ENCODE data around the gene SPC24. TPM values are rescaled to one million over a fixed set of nuclear protein-coding genes. Genes with fewer than 3 reads are reported as not detected.

The SPC24 gene, protein sequence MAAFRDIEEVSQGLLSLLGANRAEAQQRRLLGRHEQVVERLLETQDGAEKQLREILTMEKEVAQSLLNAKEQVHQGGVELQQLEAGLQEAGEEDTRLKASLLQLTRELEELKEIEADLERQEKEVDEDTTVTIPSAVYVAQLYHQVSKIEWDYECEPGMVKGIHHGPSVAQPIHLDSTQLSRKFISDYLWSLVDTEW
- 10 to 100 TPM; 37.7 to 37.9 TPM for total RNA-seq

DNA sequence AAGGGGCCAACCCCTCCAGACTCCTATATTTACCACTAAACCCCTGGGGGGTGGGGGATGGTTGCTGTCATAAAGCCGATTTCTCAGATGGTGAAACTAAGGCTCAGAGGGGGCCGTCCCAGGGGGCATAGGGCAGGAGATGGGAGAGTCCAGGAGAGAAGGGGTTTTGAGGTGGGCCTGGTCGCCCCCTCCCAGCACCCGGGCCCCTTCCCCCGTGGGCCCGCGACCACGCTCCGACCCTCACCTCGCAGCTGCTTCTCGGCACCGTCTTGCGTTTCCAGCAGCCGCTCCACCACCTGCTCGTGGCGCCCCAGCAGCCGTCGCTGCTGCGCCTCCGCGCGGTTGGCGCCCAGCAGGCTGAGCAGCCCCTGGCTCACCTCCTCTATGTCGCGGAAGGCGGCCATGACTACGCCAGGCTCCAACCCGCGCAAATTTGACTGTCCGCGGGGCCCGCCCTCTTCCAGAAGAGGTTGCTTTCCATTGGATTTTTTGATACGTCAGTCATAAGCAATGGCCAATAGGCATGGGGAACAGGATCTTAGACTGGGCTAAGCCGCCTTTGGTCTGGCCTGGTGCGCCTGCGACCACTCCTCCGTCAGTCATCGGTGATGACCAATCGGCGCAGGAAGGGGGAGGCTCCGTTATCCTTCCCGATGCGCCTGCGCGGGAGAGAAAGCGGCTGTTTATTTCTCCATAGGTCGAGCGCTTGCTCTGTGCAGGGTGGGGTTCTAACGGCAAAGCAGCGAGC, at the start of gene SPC24:
Gene SPC24, minus strand, starts transcription at position 410 of the 748 bp plus-strand sequence. Its CDS starts 6 bp downstream, at position 404.
- POLR2A ChIA-PET = interaction anchor here (0.5 to 1.0 kb wide), 3 partner anchors 9 to 404 kb away, joined by 3 to 4 read pairs (median 4); no protein-coding TSS in a partner anchor
- CTCF ChIA-PET = interaction anchor here (0.5 to 1.8 kb wide), 3 partner anchors 19 to 831 kb away, joined by 3 to 4 read pairs (median 3); no protein-coding TSS in a partner anchor

DNA sequence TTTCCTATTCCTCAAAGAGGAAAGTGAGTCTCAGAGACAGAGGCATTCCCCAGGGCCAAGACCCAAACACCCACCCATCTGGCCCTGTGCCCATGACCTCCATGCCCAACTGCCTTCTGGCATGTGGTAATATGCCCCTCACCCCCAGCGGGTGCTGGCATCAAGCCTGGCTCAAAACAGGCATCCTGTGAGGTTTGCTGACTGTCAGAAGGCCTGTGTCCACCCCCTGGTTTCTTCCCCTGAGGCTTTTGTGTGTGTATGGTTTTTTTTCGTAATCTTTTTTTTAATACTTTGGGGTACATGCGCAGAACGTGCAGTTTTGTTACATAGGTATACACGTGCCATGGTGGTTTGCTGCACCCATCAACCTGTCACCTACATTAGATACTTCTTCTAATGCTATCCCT, 49.4 kb upstream of the SPC24 start:
- CTCF ChIA-PET = interaction anchor here (0.6 to 1.0 kb wide), 2 partner anchors 138 to 259 kb away, joined by 4 read pairs; no protein-coding TSS in a partner anchor
- POLR2A ChIA-PET = no interaction called here

DNA sequence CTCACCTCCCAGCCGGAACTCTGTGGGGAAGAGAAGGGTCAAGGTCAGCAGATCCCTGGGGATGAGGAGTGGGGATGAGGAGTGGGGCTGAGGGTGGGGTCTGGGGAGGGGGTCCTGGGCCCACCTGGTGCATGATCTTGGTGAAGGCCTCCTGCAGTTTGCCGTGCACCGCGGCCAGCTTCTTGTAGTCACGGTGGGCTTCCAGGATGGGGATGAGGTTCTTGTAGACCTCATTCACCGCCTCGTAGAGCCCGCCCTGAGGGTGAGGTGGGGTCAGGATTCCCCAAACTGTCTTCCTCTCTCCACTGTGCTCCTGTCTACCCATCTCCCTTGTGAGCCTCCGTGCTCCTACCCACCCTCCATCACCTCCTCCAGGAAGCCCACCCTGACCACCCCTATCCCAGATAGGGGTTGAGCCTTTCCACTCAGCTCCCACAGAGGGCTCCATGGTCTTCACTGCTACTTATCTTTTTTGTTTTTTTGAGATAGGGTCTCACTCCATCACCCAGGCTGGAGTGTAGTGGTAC, 48.6 kb upstream of the SPC24 start:
- POLR2A ChIA-PET = no interaction called here
- CTCF ChIA-PET = interaction anchor here (0.6 to 1.0 kb wide), 5 partner anchors 9 to 260 kb away, joined by 3 to 4 read pairs (median 3); partner anchors contain the start of gene SPC24

DNA sequence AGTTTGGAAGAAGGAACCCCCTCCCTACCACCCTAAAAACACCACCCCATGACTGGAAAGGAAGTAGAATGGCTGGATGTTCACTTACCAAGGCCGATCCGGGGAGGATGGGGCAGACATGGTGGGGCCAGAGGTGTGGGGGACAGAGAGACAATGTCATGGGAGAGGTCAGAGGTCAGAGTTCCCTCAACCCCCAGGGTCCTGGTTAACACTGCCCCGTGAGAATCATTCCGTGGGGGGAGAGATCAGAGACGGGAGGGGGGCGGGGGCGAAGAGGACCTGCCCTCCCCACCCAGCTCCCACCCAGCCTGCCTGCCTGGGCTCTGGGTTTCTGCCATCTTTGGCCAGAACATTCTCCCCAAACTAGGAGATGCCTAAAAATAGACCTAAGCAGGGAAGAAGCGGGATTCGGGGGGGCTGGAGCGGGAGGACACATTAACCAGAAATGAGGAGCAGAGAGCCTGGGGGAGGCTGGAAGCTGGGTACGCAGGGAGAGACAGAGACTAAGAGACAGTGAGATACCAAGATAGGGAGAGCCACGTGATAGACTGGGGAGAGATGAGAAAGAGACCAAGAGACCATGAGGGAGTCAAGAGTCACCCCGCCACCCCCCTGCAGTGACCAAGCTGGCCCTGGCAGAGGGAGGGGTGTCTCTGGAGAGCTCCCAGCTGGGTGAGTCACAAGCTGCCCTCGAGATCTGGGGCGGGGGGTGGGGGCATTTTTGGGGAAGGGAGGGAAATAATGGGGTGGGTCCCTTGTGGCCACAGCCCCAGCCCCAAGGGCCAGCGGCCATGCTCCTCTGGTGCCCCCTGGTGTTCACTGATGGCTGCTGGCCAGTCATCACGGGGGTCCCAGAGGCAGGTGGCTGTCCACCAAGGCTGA, 47.9 kb upstream of the SPC24 start:
- POLR2A ChIA-PET = no interaction called here
- CTCF ChIA-PET = interaction anchor here (0.7 to 1.0 kb wide), 3 partner anchors 13 to 261 kb away, joined by 3 to 4 read pairs (median 3); partner anchors contain the start of gene SPC24

DNA sequence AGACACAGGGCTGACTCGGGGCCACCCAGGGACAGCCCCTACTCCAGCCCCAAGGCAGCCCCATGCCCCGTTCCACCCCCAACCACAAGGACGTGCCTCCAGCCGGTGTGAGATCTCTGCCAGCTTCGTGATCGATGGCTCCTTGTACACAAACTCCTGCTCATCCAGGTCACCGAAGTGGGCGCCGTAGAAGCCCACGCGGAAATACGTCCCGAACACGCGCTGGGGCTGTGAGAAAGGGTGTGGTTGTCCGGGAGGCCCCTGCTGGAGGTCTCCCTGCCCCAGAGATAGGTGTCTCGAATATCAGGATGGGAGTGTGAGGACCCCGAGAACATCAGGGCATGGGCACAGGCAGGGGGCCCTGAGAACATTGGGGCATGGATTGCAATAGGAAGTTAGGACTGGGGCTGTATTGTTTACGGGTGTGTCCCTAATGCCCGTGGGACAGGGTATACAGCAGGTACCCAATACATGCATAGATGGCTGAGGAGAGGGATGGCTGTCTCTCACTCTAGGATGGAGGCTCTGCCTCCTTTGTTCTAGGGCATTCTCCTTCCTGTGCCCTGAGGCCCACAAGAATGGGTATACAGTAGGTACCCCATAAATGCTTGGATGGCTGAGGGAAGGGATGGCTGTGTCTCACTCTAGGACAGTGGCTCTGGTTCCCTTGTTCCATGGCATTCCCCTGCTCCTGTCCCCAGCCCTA, 47.1 kb upstream of the SPC24 start:
- ChIA-PET POLR2A (no interaction called here), CTCF (interaction anchor here (1.0 kb wide), 1 partner anchor 11 kb away, joined by 3 read pairs; no protein-coding TSS in a partner anchor)

DNA sequence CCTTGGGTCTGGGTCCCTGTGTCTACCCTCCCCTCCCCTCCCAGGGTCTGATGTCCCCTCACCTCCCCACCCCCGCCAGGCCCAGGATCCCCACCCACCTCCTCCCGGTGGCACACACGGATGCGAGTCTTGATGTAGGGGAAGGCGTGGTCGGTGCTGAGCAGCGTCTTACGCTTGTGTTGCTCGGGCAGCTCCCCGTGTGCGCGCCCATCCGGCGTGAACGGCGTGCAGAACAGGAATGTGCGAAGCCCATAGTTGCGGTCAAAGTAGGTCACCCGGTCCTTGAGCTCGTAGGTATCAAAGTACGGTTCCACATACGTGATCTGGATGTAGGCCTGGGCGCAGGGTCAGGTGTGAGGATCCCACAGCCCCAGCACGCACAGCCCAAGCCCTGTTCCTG, 46.2 kb upstream of the SPC24 start:
- CTCF ChIA-PET = interaction anchor here (1.0 kb wide), 1 partner anchor 10 kb away, joined by 3 read pairs; no protein-coding TSS in a partner anchor

DNA sequence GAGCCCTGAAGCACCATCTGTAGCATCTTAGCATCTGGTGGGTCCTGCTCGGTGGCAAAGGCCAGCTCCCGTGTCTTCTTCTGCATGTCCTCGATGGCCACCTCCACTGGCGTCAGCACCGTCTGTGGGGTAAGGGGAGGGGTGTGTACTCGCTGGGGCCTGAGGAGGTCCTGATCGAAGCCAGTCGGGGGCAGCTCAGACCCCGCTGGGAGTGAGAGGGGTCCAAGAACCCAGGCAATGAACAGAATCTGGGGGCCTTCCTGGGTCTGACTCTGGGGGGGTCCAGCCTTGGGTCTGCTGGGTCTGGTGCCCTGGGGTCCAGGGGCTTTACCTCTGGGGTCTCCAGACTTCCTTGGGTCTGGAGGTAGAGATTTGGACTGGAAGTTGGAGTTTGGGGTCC, 45.3 kb upstream of the SPC24 start:
- ChIA-PET POLR2A (no interaction called here), CTCF (no interaction called here)

More for the DNA sequence above, 46.2 kb upstream of the SPC24 start:
- POLR2A ChIA-PET = no interaction called here

DNA sequence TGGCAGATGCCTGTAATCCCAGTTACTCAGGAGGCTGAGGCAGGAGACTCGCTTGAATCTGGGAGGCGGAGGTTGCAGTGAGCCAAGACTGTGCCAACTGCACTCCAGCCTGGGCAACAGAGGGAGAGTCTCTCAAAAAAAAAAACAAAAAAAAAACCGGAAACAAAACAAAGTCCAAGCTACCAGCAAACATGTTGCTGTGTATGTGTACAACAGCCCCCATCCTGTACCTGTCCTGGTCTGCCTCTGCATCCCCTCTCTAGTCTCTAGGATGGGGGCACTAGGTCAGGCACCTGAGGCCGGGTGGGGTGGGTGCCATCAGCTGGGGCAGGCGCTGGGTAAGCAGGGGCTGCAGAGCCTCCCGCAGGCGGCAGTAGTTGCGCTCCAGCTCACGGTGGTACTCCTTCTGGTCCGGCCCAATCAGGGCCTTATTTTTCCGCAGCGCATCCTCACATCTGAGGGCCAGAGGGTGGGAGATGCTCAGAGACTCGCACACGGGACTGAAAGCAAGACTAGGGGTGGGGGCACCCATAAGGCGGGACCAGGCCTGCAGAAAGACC, 44.5 kb upstream of the SPC24 start:
- POLR2A ChIA-PET = no interaction called here
- CTCF ChIA-PET = no interaction called here

DNA sequence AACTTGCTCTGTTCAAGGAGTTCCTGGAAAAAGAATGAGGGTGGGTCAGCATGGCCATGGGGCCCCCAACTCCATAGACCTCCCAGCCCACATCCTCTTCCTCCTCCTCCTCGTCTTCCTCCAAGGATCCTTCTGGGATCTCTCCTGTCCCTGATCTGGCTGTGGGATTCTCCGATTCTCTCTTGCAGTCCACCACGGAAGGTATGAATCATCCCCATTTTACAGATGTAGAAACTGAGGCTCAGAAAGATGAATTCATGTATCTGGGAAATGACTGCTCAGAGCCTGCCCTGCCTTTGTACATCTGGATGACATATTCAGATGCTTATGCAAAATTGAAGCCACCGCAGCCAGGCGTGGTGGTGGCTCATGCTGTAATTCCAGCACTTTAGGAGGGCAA, 43.9 kb upstream of the SPC24 start:
- ChIA-PET CTCF (no interaction called here), POLR2A (no interaction called here)

DNA sequence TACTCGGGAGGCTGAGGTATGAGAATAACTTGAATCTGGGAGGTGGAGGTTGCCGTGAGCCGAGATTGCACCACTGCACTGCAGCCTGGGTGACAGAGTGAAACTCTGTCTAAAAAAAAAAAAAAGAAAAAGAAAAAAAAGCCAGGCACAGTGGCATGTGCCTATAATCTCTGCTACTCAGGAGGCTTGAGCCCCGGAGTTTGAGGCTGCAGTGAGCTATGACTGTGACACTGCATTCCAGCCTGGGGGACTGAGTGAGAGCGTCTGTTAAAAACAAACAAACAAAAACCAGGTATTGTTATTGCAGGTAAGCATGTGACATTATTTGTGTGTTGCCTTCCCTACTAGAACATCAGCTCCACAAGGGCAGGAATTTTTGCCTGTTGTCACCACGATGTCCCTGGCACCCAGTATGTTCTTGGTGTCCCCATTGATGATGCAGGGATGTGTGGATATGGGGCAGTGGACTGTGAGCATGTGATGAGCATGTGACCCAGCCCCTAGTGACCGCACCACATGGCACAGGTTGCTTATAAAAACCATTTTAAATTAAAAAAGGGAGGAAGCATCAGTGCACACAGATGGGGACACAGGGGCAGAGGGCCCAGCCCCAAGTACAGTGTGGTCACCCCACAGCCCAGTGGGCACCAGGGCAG, 43.3 kb upstream of the SPC24 start:
- POLR2A ChIA-PET = no interaction called here
- CTCF ChIA-PET = interaction anchor here (0.7 kb wide), 1 partner anchor 182 kb away, joined by 3 read pairs; no protein-coding TSS in a partner anchor

DNA sequence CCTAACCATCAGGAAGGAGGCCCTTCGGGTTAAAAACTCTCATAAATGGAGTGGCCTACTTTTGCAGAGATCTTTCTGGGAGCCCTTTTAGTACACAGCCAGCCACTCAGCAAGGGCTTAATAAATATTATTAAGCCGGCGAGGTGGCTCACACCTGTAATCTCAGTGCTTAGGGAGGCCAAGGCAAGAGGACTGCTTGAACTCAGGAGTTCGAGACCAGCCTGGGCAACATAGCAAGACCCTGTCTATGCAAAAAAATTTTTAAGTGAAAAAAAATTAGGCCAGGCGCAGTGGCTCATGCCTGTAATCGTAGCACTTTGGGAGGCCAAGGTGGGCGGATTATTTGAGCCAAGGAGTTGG, 42.6 kb upstream of the SPC24 start:
- ChIA-PET CTCF (no interaction called here), POLR2A (no interaction called here)

DNA sequence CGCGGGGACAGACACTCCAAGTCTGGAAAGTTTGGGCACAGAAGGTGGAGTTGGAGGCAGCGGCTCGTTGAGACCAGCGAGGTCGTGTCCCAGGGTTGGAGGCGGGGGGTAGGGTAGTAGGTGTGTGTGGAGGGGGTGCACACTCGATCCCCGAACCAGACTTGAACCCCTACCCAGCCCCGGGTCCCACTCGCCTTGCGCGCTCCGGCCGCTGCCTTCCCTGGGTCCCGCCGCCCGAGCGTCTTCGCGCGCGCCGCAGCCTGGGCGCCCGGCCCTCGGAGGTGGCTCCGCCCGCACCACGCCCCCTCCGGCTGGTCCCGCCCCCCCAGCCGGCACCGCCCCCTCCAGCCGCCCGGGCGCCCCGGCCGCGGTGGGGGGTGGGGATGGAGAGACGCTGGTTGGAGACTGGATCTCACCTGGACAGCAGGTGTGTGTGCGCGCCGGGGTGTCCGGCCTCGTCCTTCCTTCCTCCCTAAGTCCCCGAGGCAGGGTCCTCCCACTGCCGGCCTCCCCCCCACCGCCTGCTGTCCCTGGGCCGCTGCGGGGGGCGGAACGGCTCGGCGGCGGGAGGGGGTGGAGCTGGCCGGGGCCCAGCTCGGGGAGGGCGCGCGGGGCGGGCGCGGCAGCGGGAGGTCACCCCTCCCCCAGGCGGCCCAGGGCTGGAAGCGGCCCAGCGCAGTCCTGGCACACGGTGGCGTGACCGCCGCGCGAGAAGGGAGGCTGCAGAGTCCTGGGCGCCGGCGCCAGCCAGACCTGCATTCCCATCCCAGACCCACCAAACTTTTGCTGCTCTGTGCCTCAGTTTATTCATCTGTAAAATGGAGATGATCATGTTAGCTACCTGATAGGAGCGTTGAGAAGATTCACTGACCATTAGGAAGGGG, 42.0 kb upstream of the SPC24 start, which contains the start of gene KANK2:
Gene KANK2, minus strand, starts transcription at position 255 of the 884 bp plus-strand sequence. CDS start 3,034 bp downstream, outside the sequence.
- ChIA-PET CTCF (no interaction called here), POLR2A (no interaction called here)

DNA sequence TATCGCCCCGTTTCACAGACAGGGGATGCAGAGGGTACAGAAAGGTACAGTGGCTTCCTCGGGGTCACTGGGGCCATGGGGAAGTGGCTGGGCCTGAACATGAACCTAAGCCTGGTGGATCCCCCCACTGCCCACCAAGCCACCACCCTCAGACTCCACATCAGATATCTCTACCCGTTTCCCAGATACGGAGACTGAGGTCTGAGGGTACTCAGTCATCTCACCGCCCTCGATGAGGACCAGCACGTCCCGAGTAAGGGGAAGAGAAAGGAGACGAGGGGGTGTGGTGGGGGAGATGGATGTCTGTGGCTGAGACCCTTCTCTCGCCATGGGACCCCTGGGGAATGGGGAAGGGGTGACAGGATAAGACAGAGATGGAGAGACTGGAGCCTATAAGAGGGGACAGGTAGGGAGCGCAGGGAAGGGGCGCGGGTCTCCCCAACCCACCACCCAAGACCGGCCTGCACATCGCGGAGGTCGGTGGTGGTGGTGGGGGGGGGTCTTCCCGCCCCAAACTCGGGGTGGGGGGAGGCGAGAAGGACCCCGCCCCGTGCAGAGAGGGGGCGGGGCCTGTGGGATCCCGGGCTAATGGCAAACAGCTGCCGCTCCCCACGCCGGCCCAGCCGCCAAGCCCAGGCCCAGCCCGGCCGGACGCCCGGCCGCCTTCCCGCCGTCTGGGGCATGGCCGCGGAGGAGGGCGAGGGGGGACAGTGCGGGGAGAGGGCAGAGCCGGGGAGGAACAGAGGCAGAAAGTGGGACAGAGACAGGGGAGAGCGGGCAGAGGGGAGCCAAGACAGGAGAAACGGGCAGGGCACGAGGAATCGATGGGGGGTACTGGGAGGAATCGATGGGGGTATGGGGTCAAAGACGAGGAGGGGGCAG, 41.1 kb upstream of the SPC24 start:
- ChIA-PET POLR2A (no interaction called here), CTCF (no interaction called here)

DNA sequence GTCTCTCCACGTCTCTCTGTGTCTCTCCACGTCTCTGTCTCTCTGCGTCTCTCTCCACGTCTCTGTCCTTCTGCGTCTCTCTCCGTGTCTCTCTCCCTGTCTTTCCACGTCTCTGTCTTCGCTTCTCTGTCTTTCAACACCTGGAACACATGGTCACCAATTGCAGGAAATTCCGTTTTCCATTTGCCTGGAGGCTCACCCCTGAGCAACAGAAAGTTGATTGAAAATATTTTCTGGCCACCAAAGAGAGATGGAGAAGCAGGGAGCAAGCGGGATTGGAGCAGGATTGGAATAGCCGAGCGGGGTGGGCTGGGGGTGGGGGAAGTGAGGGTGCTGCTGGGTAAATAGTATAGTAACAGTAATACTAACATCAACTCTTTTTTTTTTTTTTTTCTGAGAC, 40.1 kb upstream of the SPC24 start:
- CTCF ChIA-PET = interaction anchor here (1.3 kb wide), 1 partner anchor 9 kb away, joined by 3 read pairs; no protein-coding TSS in a partner anchor
- POLR2A ChIA-PET = no interaction called here

DNA sequence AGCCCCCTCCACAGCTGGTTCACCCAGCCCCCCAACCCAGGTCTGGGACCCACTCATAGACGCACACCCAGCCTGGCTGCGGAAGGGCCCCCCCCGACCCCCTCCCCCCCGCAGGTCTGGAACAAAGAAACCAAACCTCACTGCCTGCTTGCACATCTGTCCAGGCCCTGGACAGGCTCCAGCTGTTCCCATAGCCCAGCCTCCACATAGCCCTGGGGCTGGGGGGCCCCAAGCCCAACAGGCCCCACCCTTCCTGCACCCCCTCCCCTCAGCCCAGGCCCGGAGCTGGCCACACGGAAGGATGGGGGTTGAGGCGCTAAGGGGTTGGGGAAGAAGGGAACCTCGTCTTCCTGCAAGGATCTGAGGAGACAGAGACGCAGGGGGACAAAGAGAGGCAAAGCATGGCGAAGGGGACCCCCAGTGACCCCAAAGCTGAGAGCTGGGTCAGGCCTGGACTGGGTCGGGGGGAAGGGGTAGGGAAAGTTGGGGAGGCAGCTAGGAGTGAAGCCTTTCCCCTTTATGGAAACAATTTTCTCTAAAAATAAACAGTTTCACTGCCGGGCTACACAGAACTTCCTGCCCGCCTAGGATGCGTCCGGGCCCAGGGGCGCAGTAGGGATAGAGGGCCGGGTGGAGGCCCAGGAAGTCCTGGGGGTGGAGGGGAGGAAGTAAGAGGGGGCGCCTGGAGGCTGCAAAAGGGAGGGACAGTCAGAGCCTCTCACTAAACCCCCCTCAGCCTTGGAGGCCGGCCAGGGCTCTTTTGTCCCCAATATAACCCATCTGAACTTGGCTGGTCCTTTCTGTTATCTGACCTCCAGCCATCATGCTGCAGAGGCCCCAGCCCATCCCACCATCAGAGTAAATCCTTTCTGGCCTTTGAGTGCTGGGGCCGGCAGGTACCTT, 39.3 kb upstream of the SPC24 start:
- POLR2A ChIA-PET = no interaction called here
- CTCF ChIA-PET = interaction anchor here (1.3 kb wide), 1 partner anchor 9 kb away, joined by 3 read pairs; no protein-coding TSS in a partner anchor
